NOMO-1 treated with DMSO at 0.1 percent for 48 hours (cell line): Measurements from ENCODE around the gene OR10D3.
"Not testable (repeated sequence)": the region's sequence is repeated elsewhere in the genome, so short reads cannot be mapped to it uniquely, and the experiment has no call there.

Experiments
- DNase-seq: peaks from one replicate; lab custom pipeline; 2025; ENCODE audit not compliant: unreplicated experiment; lab: John Stamatoyannopoulos, UW

Gene OR10D3

GRCh38 chr11:124183068-124183467 is at the start of gene OR10D3:
OR10D3 (plus strand) TSS chr11:124183345; CDS start chr11:124185270, 1,925 bp downstream.
- no peak for DNase-seq

- DNase-seq = no peak
Measured at GRCh38 chr11:124143034-124143433, 40.1 kb upstream of the OR10D3 start.

GRCh38 chr11:124147951-124148350 is 35.2 kb upstream of the OR10D3 start:
- no peak for DNase-seq

- DNase-seq = peak; percentile 21
Measured at GRCh38 chr11:124150684-124151083, 32.5 kb upstream of the OR10D3 start.

- DNase-seq = no peak
Measured at GRCh38 chr11:124152770-124153407, 30.3 kb upstream of the OR10D3 start.

- DNase-seq = no peak
Measured at GRCh38 chr11:124153821-124154220, 29.3 kb upstream of the OR10D3 start.

GRCh38 chr11:124159481-124159880 is 23.7 kb upstream of the OR10D3 start:
- DNase-seq = no peak

- no peak for DNase-seq
Measured at GRCh38 chr11:124160986-124161385, 22.2 kb upstream of the OR10D3 start.

- DNase-seq = no peak
Measured at GRCh38 chr11:124167826-124168231, 15.3 kb upstream of the OR10D3 start.

GRCh38 chr11:124168796-124169195 is 14.3 kb upstream of the OR10D3 start:
- no peak for DNase-seq

- DNase-seq = not testable (repeated sequence)
Measured at GRCh38 chr11:124170315-124170714, 12.8 kb upstream of the OR10D3 start.

- DNase-seq = no peak
Measured at GRCh38 chr11:124170801-124171586, 12.2 kb upstream of the OR10D3 start.

- no peak for DNase-seq
Measured at GRCh38 chr11:124172101-124172500, 11.0 kb upstream of the OR10D3 start.

- DNase-seq = no peak
Measured at GRCh38 chr11:124172599-124172998, 10.5 kb upstream of the OR10D3 start.

- peak; percentile 23 for DNase-seq
Measured at GRCh38 chr11:124174001-124174583, 9.1 kb upstream of the OR10D3 start.

GRCh38 chr11:124176925-124177715 is 6.0 kb upstream of the OR10D3 start:
- DNase-seq = peak; percentile 50

- DNase-seq = no peak
Measured at GRCh38 chr11:124179310-124179709, 3.8 kb upstream of the OR10D3 start.

GRCh38 chr11:124190298-124191139 is 7.4 kb downstream of the OR10D3 start:
- no peak for DNase-seq

GRCh38 chr11:124193221-124194010 is 10.3 kb downstream of the OR10D3 start:
- peak; percentile 67 for DNase-seq
